Testis (tissue), 2 donors: ENCODE results near the gene CPNE4.

Experiments
- POLR2A ChIP-seq: fragments of 450-650 bp; IDR thresholded peaks from one replicate; pipeline ENCODE4 v1.6.1; 2017; ENCODE audit warnings: antibody characterized with exemption, mild to moderate bottlenecking, moderate library complexity
- TF ChIP-seq, protein P1 (sequence below), 3 experiments: fragments of 450-650 bp in 2 of 3; fragments of 200-600 bp in 1 of 3; sonication (generic) in 1 of 3; IDR thresholded peaks; one replicate each; pipeline ENCODE4 v1.5.1; 2016 to 2019; ENCODE audit warnings: antibody characterized with exemption in 3 of 3, mild to moderate bottlenecking in 2 of 3, moderate library complexity in 1 of 3

DNA sequence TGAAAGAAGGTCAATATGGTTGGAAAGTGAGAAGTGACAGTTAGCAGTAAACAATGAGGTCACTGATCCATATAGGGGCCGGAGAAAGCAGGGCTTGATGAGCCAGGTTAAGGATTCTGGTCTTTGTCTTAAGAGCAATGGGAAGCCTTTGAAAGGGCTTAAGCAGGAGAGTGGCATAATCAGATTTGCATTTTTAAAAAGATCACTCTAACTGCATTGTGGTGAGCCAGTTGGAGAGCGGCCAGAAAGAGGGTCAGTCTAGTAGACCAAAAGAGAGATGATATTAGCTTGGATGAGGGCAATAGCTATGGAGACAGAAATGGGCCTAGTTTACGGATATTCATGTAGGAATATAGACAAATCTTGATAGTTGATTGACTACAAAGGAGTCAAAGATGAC, 46.6 kb downstream of the CPNE4 start:
- TF ChIP-seq, protein P1, sequence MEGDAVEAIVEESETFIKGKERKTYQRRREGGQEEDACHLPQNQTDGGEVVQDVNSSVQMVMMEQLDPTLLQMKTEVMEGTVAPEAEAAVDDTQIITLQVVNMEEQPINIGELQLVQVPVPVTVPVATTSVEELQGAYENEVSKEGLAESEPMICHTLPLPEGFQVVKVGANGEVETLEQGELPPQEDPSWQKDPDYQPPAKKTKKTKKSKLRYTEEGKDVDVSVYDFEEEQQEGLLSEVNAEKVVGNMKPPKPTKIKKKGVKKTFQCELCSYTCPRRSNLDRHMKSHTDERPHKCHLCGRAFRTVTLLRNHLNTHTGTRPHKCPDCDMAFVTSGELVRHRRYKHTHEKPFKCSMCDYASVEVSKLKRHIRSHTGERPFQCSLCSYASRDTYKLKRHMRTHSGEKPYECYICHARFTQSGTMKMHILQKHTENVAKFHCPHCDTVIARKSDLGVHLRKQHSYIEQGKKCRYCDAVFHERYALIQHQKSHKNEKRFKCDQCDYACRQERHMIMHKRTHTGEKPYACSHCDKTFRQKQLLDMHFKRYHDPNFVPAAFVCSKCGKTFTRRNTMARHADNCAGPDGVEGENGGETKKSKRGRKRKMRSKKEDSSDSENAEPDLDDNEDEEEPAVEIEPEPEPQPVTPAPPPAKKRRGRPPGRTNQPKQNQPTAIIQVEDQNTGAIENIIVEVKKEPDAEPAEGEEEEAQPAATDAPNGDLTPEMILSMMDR (IDR thresholded peaks at IDR 0.05) = no peak
- TF ChIP-seq POLR2A = no peak
